ENCODE data around the gene CYTH3. TPM values are rescaled to one million over a fixed set of nuclear protein-coding genes. Genes with fewer than 3 reads are reported as not detected.

Gene CYTH3
- total RNA-seq, 1 donor = 22.9 TPM

GRCh38 chr7:6170571-6171531 lies 101.6 kb downstream of the CYTH3 start:
- DNase-seq (ENCODE audit: low read depth in 2 of 3, low spot score in 2 of 3) = no peak

- no peak for DNase-seq (ENCODE audit: low read depth in 2 of 3, low spot score in 2 of 3)
These were observed 102.5 kb downstream of the CYTH3 start for GRCh38 chr7:6169805-6170520.

GRCh38 chr7:6168477-6168868 lies 104.0 kb downstream of the CYTH3 start:
- no peak for DNase-seq (ENCODE audit: low read depth in 2 of 3, low spot score in 2 of 3)

DNA sequence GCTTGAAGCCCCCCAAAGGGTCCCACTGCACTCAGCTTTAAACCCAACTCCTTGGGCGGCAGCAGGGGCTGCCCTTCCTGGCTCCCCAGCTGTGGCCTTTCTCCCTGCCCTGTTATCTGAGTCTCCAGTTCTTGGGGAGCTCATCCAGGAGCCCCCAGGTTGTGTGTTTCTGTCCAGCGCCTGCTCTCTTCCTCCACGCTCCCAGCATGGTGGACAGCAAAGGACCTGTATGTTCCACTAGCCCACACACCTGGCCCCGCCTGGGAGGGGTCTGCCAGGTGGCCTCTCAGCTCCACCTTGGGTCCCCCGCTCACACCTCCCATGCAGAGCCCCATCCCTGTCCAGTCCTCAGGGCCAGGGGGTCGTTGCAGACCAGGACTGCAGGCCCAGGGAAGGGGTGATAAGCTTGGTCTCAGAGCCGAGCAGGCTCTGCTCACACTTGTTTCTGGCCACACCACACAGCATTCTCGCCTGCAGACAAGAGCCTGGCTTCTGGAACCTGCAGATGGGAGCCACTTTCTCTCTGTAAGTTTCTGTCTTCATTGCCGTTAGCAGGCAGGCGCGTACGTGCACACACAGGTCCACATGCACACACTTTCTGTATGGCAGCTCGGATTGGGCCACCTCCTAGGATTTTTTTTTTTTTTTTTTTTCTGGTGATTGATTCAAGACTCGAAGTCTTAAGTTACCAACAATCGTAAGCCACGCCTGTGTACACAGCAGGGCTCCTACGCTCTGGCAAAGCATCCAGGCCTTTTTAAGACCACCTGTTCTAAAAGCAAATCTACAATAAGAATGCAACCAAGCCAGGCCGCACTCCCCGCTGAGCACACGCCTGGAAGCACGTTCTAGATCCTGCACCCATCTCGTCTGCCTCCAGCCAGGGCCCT lies 104.6 kb downstream of the CYTH3 start:
- DNase-seq (ENCODE audit: low read depth in 2 of 3, low spot score in 2 of 3) = no peak

- DNase-seq (ENCODE audit: low read depth in 2 of 3, low spot score in 2 of 3) = no peak
These were observed 105.3 kb downstream of the CYTH3 start for GRCh38 chr7:6167004-6167551.

DNA sequence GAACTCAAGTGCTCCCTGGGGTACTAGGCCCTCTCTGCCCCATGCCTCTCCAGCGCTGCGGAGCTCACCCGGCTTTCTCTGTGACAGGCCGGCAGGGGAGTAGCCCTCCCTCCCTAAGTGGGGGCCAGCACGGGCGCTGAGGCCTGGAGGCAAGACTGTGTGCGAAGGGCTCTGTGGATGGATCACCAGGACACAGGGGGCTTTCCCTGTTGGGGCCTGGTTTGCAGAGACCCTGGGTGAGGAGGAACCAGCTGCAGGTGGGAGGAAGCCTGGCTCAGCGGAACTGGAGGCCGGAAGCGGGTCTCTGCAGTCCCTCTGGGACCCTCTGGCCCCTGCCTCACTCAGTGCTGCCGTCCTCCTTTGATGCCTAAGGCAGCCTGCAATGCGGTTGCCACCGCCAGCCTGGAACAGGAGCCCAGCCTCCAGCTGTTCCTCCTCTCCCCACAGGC lies 106.0 kb downstream of the CYTH3 start:
- DNase-seq (ENCODE audit: low read depth in 2 of 3, low spot score in 2 of 3) = no peak

GRCh38 chr7:6165521-6166320 lies 106.7 kb downstream of the CYTH3 start:
- DNase-seq (ENCODE audit: low read depth in 2 of 3, low spot score in 2 of 3) = no peak

DNA sequence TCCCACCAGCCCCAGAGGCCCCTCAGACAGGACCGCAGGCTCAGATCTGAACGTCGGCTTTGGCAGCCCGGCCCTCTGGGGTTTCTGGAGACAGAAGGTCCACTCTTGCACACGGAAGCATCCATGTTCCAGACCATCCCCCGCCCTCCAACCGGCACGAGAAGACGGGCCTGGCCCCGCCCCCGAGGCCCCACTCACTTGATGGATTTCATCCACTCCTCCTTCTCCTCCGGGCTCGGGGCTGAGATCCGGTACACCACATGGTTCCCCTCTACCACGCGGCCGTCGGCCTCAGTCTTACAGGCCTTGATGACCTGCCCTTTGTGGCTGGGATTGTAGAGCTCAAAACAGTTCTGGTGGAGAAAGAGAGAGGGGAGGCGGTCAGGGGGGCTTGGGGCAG lies 107.3 kb downstream of the CYTH3 start:
- no peak for DNase-seq (ENCODE audit: low read depth in 2 of 3, low spot score in 2 of 3)

- no peak for DNase-seq (ENCODE audit: low read depth in 2 of 3, low spot score in 2 of 3)
These were observed 107.9 kb downstream of the CYTH3 start for GRCh38 chr7:6164491-6164890.

- no peak for DNase-seq (ENCODE audit: low read depth in 2 of 3, low spot score in 2 of 3)
These were observed 108.4 kb downstream of the CYTH3 start for GRCh38 chr7:6164010-6164409.

- DNase-seq (ENCODE audit: low read depth in 2 of 3, low spot score in 2 of 3) = no peak
These were observed 109.0 kb downstream of the CYTH3 start for GRCh38 chr7:6163402-6163801.

GRCh38 chr7:6162650-6163366 lies 109.6 kb downstream of the CYTH3 start:
- DNase-seq (ENCODE audit: low read depth in 2 of 3, low spot score in 2 of 3) = no peak

GRCh38 chr7:6162331-6162620 lies 110.1 kb downstream of the CYTH3 start:
- DNase-seq (ENCODE audit: low read depth in 2 of 3, low spot score in 2 of 3) = no peak

DNA sequence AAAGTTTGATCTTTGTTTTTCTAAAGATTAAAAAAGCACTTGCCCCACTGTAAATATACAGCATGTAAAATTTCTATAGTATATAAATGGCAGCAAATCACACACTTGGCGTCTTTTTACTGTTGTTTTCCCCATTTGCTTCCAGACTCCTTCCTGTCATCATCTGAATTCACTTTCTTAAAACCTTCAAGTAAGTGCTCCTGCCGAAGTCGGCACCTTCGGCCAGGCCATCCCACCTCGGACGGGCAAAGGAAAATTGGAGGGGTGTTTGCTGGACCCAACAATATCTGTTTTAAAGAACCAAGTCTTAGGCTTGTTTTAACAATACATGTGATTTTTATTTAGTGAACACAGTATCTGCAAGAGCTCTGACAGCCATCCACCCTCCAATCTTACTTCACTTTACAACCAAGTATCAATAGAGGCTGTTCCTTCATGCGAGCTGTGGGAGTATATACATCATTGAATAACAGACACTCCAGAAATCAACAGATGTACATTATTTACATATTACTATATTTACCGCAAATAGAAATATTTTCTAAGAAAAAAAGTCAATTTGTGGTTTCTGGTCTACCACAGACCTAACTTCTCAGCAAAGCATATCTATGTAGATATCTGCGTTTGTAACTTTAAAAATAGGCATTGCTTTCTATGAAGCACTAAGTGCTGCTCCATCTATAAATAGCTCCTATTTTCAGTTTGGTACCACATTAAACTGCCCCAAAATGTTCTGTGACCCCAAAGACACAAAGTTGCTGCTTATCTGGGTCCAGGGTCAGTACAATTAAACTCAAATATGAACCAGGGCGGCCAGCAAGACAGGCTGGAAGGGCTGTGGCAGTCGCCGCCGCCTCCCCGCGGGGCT lies 110.7 kb downstream of the CYTH3 start:
- no peak for DNase-seq (ENCODE audit: low read depth in 2 of 3, low spot score in 2 of 3)

GRCh38 chr7:6160191-6160623 lies 112.2 kb downstream of the CYTH3 start:
- DNase-seq (ENCODE audit: low read depth in 2 of 3, low spot score in 2 of 3) = peak in 2 of 3 donors; percentile 17 to 34

DNA sequence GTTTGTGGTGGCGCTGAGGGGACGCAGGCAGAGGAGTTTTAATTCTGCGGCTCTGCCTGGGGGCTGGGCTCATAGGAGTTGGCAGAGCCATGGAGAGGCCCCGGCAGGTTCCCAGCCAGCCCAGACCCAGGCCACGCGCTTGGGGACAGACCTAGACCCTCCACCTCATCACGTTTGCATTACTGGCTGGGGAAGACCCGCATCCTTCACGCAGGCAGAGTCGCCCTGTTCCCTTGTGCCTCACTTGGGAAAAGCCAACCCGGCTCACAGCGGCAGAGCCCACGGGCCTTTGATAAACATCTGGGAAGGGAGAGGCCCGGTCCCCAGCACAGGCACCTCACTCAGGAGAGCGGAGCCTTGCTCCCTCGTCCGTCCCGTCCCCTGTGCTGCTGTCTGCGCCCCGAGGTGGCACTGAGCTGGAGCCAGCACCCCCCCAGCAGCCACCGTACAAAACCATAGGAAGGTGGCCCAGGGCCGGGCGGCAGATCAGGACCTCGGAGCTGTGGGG lies 112.8 kb downstream of the CYTH3 start:
- DNase-seq (ENCODE audit: low read depth in 2 of 3, low spot score in 2 of 3) = no peak

DNA sequence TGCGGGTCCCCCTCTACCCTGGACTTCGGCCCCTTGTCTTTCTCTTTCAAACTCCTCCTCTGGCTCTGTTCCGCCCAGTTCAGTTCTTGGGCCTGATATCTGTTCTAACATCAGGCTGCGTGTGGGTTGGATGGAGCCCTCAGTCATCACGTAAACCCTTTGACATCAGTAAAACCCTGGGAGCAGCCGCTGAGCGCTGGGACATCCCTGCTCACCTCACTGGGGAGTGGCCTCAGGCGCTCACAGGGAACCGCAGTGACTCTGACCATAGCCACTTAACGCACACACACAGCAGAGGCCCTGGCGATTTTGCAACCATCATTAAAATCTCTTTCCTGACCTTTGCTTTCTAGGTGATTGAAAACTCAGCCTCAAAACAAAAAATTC lies 113.3 kb downstream of the CYTH3 start:
- no peak for DNase-seq (ENCODE audit: low read depth in 2 of 3, low spot score in 2 of 3)

Measured in hematopoietic multipotent progenitor cell (in vitro differentiated cells).